HepG2 (cell line): ENCODE results near the gene MYOM1. TPM values are rescaled to one million over a fixed set of nuclear protein-coding genes. Genes with fewer than 3 reads are reported as not detected.

Experiments
- ASH2L ChIP-seq: fragments of 300-600, 200-600 bp; sonication (generic); IDR thresholded peaks from 2 replicates; pipeline ENCODE4 v1.7.0; 2017; ENCODE audit warnings: low read depth, mild to moderate bottlenecking, moderate library complexity, mixed read lengths, low read length; ENCODE audit not compliant: insufficient read length
- GABPA ChIP-seq, 2 experiments: IDR thresholded peaks; 2 replicates each; pipeline ENCODE4 v1.6.1; 2011 to 2016; ENCODE audit warnings: low read depth in 2 of 2, low read length in 1 of 2, missing biosample characterization in 1 of 2, missing genetic modification characterization in 1 of 2
- MAFG ChIP-seq: sonication (generic); formaldehyde crosslinking; IDR thresholded peaks from 2 replicates; pipeline ENCODE4 v1.5.1; 2020; ENCODE audit warnings: mild to moderate bottlenecking, missing genetic modification reagents
- MTA1 ChIP-seq: sonication (generic); formaldehyde crosslinking; IDR thresholded peaks from 2 replicates; pipeline ENCODE4 v1.4.0; 2020; ENCODE audit warnings: missing genetic modification reagents, mild to moderate bottlenecking, borderline replicate concordance
- PHF5A ChIP-seq: IDR thresholded peaks from one replicate; pipeline ENCODE4 v1.6.1; 2018; ENCODE audit warnings: low read depth, missing genetic modification reagents; ENCODE audit not compliant: unreplicated experiment
- SKIL ChIP-seq: sonication (generic); formaldehyde crosslinking; IDR thresholded peaks from 2 replicates; pipeline ENCODE4 v1.8.0; 2022; ENCODE audit warnings: missing genetic modification reagents, mild to moderate bottlenecking, moderate library complexity, borderline replicate concordance
- ZNF557 ChIP-seq: sonication (generic); formaldehyde crosslinking; IDR thresholded peaks from 2 replicates; pipeline ENCODE4 v1.4.0; 2020; ENCODE audit warnings: missing genetic modification reagents
- ZNF598 ChIP-seq: sonication (generic); formaldehyde crosslinking; IDR thresholded peaks from 2 replicates; pipeline ENCODE4 v1.5.1; 2020; ENCODE audit warnings: mild to moderate bottlenecking, missing genetic modification reagents, borderline replicate concordance
- ZNF839 ChIP-seq: sonication (generic); formaldehyde crosslinking; IDR thresholded peaks from 2 replicates; pipeline ENCODE4 v1.4.0; 2020; ENCODE audit warnings: missing genetic modification reagents, mild to moderate bottlenecking, borderline replicate concordance
- polyA plus RNA-seq, 8 experiments: library from polyadenylated mRNA; depleted of rRNA in 3 of 8; stranded (reverse) in 7 of 8; unstranded in 1 of 8; fragments of >200 nt; fragmentation: Illumina TruSeq in 4 of 8; extraction: Trizol in 4 of 8; gene quantifications; 2 replicates each; pipeline versions ENCODE4 v1.2.1 to v1.2.3, GENCODE V29; 2011 to 2016; ENCODE audit warnings: low read depth in 4 of 8, missing spikeins in 1 of 8, mixed read lengths in 1 of 8; ENCODE audit not compliant: insufficient read depth in 1 of 8
- total RNA-seq, 5 experiments: library from RNA; depleted of rRNA; stranded (reverse); fragments of >200 nt; fragmentation: Illumina TruSeq; extraction: Trizol; gene quantifications; 2 replicates each; pipeline ENCODE4 v1.2.3, GENCODE V29; 2016; ENCODE audit warnings: low read depth in 1 of 5
- TF ChIP-seq, protein P1 (sequence below): sonication (generic); formaldehyde crosslinking; IDR thresholded peaks from 2 replicates; pipeline ENCODE4 v1.4.0; 2020; ENCODE audit warnings: missing genetic modification reagents

MYOM1 gene
- total and polyA plus RNA-seq, 2 of the 13 experiments (the other 11 are each of a cell fraction or from before 2014, with no cell fraction given) = 0.46 to 0.98 TPM

GRCh38 chr18:3052411-3052758 lies 167.4 kb downstream of the MYOM1 start (continued):
- TF ChIP-seq, protein P1, sequence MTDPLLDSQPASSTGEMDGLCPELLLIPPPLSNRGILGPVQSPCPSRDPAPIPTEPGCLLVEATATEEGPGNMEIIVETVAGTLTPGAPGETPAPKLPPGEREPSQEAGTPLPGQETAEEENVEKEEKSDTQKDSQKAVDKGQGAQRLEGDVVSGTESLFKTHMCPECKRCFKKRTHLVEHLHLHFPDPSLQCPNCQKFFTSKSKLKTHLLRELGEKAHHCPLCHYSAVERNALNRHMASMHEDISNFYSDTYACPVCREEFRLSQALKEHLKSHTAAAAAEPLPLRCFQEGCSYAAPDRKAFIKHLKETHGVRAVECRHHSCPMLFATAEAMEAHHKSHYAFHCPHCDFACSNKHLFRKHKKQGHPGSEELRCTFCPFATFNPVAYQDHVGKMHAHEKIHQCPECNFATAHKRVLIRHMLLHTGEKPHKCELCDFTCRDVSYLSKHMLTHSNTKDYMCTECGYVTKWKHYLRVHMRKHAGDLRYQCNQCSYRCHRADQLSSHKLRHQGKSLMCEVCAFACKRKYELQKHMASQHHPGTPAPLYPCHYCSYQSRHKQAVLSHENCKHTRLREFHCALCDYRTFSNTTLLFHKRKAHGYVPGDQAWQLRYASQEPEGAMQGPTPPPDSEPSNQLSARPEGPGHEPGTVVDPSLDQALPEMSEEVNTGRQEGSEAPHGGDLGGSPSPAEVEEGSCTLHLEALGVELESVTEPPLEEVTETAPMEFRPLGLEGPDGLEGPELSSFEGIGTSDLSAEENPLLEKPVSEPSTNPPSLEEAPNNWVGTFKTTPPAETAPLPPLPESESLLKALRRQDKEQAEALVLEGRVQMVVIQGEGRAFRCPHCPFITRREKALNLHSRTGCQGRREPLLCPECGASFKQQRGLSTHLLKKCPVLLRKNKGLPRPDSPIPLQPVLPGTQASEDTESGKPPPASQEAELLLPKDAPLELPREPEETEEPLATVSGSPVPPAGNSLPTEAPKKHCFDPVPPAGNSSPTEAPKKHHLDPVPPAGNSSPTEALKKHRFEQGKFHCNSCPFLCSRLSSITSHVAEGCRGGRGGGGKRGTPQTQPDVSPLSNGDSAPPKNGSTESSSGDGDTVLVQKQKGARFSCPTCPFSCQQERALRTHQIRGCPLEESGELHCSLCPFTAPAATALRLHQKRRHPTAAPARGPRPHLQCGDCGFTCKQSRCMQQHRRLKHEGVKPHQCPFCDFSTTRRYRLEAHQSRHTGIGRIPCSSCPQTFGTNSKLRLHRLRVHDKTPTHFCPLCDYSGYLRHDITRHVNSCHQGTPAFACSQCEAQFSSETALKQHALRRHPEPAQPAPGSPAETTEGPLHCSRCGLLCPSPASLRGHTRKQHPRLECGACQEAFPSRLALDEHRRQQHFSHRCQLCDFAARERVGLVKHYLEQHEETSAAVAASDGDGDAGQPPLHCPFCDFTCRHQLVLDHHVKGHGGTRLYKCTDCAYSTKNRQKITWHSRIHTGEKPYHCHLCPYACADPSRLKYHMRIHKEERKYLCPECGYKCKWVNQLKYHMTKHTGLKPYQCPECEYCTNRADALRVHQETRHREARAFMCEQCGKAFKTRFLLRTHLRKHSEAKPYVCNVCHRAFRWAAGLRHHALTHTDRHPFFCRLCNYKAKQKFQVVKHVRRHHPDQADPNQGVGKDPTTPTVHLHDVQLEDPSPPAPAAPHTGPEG (CRISPR knock-in tag) = no peak
- TF ChIP-seq GABPA (IDR thresholded peaks at IDR 0.05; ENCODE audit: low read depth, low read length) (no peak), GABPA (CRISPR knock-in tag; IDR thresholded peaks at IDR 0.05; ENCODE audit: low read depth) (no peak), MAFG (CRISPR knock-in tag) (no peak), ZNF598 (CRISPR knock-in tag) (no peak), ZNF557 (CRISPR knock-in tag) (no peak), MTA1 (CRISPR knock-in tag) (no peak), SKIL (no peak), ZNF839 (CRISPR knock-in tag) (no peak), PHF5A (CRISPR knock-in tag) (no peak), ASH2L (no peak)
- TF ChIP-seq, all 625 proteins: peak for 23
